K562 (cell line): ENCODE data around the gene ATG7. TPM values are rescaled to one million over a fixed set of nuclear protein-coding genes. Genes with fewer than 3 reads are reported as not detected.
A peak's percentile ranks its signal among the peaks of the same experiment; 100 is the strongest.

Source experiments
- CEBPB ChIP-seq: fragments of 450-650 bp; IDR thresholded peaks from 2 replicates; pipeline ENCODE4 v1.6.1; 2016; ENCODE audit warnings: missing genetic modification characterization, missing compliant biosample characterization
- EP300 ChIP-seq: IDR thresholded peaks from 2 replicates; pipeline ENCODE4 v1.6.1; 2012; ENCODE audit warnings: low read length, improper control_type of control experiment
- EWSR1 ChIP-seq: fragments of 450-650 bp; IDR thresholded peaks from 2 replicates; pipeline ENCODE4 v1.6.1; 2018; ENCODE audit warnings: borderline replicate concordance, mild to moderate bottlenecking, low read depth, moderate library complexity; ENCODE audit not compliant: partially characterized antibody
- MAFF ChIP-seq: IDR thresholded peaks from 2 replicates; pipeline ENCODE4 v1.6.1; 2012; ENCODE audit warnings: low read length, improper control_type of control experiment
- MYBL2 ChIP-seq, 2 experiments: fragments of 450-650 bp in 1 of 2; sonication (generic) in 1 of 2; formaldehyde crosslinking in 1 of 2; IDR thresholded peaks; 2 replicates each; pipeline versions ENCODE4 v1.6.1 to v1.8.1; 2017 to 2022; ENCODE audit warnings: borderline replicate concordance in 1 of 2, inconsistent platforms in 1 of 2, low read depth in 1 of 2, mild to moderate bottlenecking in 1 of 2, missing genetic modification reagents in 1 of 2, moderate library complexity in 1 of 2
- MYC ChIP-seq, 2 experiments: fragments of 250-450 bp in 1 of 2; sonication (Bioruptor Pico) in 1 of 2; IDR thresholded peaks; 2 replicates each; pipeline versions ENCODE4 v1.5.1 to v1.6.1; 2012 to 2021; ENCODE audit warnings: low read depth in 2 of 2, borderline replicate concordance in 1 of 2, improper control_type of control experiment in 1 of 2, low read length in 1 of 2, mild to moderate bottlenecking in 1 of 2, moderate library complexity in 1 of 2
- NR2C1 ChIP-seq, 2 experiments: fragments of 450-650 bp; IDR thresholded peaks; 2 replicates each; pipeline ENCODE4 v1.6.1; 2017; ENCODE audit warnings: mild to moderate bottlenecking in 2 of 2, antibody characterized with exemption in 1 of 2, inconsistent platforms in 1 of 2, missing compliant biosample characterization in 1 of 2, missing genetic modification characterization in 1 of 2
- POLR2B ChIP-seq: fragments of 450-650 bp; IDR thresholded peaks from 2 replicates; pipeline ENCODE4 v1.6.1; 2018; ENCODE audit warnings: low read depth; ENCODE audit not compliant: partially characterized antibody
- POU5F1 ChIP-seq: fragments of 150-350 bp; IDR thresholded peaks from 2 replicates; pipeline ENCODE4 v1.6.1; 2014; ENCODE audit warnings: borderline replicate concordance, low read length, low read depth, mild to moderate bottlenecking; ENCODE audit not compliant: partially characterized antibody
- RBBP5 ChIP-seq: fragments of 200-600 bp; sonication (generic); IDR thresholded peaks from 2 replicates; pipeline ENCODE4 v1.6.1; 2012; ENCODE audit warnings: borderline replicate concordance, mild to moderate bottlenecking, low read length, control low read depth, inconsistent platforms; ENCODE audit not compliant: insufficient read depth, poor library complexity, severe bottlenecking
- RNF219 ChIP-seq: fragments of 250-450 bp; sonication (Bioruptor Pico); IDR thresholded peaks from 2 replicates; pipeline ENCODE4 v1.5.0; 2022; ENCODE audit warnings: mild to moderate bottlenecking
- SETDB1 ChIP-seq: IDR thresholded peaks from one replicate; pipeline ENCODE4 v1.6.1; 2012; ENCODE audit warnings: low read length, control low read depth, inconsistent platforms
- ZNF197 ChIP-seq: fragments of 200-800 bp; sonication (Bioruptor generic); IDR thresholded peaks from 2 replicates; pipeline ENCODE4 v1.6.1; 2016; ENCODE audit warnings: low read depth, missing genetic modification characterization, missing compliant biosample characterization
- ZNF695 ChIP-seq: fragments of 450-650 bp; formaldehyde crosslinking; IDR thresholded peaks from 2 replicates; pipeline ENCODE4 v1.4.0; 2020; ENCODE audit warnings: mild to moderate bottlenecking, moderate library complexity
- polyA plus RNA-seq, 8 experiments: library from polyadenylated mRNA; depleted of rRNA in 4 of 8; stranded (reverse) in 5 of 8; unstranded in 3 of 8; fragments of >200 nt; fragmentation: Nextera tagmentation in 2 of 8; fragmentation: Illumina TruSeq in 1 of 8; extraction: Ambion mirVana in 2 of 8; extraction: Trizol in 1 of 8; gene quantifications; 2 replicates each; pipeline versions ENCODE4 v1.2.1 to v1.2.3, GENCODE V29; 2011 to 2014; ENCODE audit warnings: inconsistent platforms in 1 of 8, missing spikeins in 1 of 8
- total RNA-seq, 7 experiments: library from RNA; depleted of rRNA in 6 of 7; stranded (reverse); fragments of >200 nt in 6 of 7; fragmentation: Illumina TruSeq in 2 of 7; extraction: Trizol in 2 of 7; gene quantifications; 2 replicates each; pipeline versions ENCODE4 v1.2.1 to v1.2.3, GENCODE V29; 2011 to 2021; ENCODE audit warnings: low replicate concordance in 1 of 7
- TF ChIP-seq, protein P1 (sequence below): fragments of 250-450 bp; sonication (Bioruptor Pico); IDR thresholded peaks from 2 replicates; pipeline ENCODE4 v1.5.0; 2021; ENCODE audit warnings: mild to moderate bottlenecking, moderate library complexity

ATG7 gene
- total and polyA plus RNA-seq, 9 of the 15 experiments (the other 6 are each of a cell fraction or from before 2014, with no cell fraction given): 18.3 to 45.3 (median 33.6) TPM

- TF ChIP-seq MYC (IDR thresholded peaks at IDR 0.05; ENCODE audit: low read depth, low read length) (peak; percentile 95), MYC (CRISPR knock-in tag; IDR thresholded peaks at IDR 0.05; ENCODE audit: borderline replicate concordance, low read depth) (no peak), CEBPB (tag) (peak; percentile 42; the same call in 1 of the 2 replicates), RBBP5 (no peak), ZNF695 (CRISPR knock-in tag) (no peak), MYBL2 (IDR thresholded peaks at IDR 0.05; ENCODE audit: low read depth) (peak; percentile 61), MYBL2 (CRISPR knock-in tag; IDR thresholded peaks at IDR 0.05; ENCODE audit: borderline replicate concordance) (no peak), RNF219 (no peak), SETDB1 (no peak), POU5F1 (no peak), EWSR1 (no peak), MAFF (no peak), ZNF197 (CRISPR knock-in tag) (no peak), POLR2B (no peak), NR2C1 (IDR thresholded peaks at IDR 0.05) (no peak), NR2C1 (tag; IDR thresholded peaks at IDR 0.05) (no peak), EP300 (peak; percentile 57)
- TF ChIP-seq, protein P1, sequence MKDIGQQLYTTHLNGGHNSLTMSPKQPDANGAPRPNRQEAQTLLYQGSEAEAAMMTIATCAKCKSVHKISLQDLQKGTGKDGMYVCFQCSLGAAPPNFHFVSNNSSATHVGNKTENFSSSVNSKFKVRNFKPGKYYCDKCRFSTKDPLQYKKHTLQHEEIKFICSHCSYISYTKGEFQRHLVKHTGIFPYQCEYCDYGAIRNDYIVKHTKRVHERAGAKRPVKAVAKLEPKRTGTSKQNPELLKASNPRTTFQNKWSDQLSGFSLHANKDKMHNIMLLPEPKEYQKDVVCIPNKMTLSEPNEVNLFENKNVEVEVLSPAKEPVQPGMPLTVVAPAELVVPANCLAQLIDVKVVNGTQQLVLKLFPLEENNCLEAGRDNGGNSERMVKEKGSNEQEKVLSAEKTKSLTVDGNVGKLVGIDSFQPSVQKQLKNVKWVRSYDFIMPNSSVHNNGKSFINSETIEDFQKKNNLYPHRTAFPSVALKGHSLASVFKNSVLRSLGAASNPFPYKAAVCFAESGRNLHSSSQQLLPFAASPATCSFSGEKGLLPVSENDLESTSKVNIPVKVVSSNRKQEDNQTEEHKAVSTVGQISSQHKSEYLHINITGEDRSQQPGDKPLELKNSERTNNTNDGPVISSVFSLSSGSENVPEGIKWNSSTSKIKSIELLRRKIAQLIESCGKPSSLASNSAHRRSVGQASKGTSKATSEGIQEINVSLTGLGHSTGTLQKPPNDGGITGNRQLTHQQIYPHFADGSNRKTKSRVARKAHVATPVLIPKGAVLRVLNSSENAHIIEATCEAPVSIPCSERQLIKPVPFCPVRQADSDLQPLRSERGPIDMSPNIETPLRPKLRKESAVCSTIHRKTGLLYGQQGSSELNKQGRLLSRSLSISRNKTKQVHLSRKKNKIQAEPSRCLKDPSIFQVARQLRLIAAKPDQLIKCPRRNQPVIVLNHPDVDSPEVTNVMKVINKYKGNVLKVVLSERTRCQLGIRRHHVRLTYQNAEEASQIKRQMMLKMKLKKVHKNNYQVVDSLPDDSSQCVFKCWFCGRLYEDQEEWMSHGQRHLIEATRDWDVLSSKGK (CRISPR knock-in tag): no peak
These were observed 237.2 kb downstream of the ATG7 start (continued) for GRCh38 chr3:11509173-11510000.
